ENCODE measurements around the gene TNFSF4.

DNA sequence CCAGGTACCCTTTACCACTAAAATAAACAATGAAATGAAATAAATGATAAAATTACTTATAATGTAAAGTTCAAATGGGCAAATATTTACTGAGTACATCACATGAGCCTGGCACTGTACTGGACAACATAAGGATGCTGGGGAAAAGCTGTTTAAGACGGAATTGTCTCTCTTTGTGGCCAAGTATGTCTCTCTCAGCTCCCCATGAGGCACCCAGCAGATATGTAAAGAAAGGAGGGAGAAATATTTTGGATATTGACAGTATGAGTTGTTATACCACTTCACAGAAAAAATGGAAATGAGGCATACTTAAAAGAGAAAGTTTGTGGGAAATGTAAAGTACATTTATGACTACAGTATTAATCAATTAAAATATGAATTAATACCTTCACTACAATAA is 1.0 kb upstream of the TNFSF4 start:
- TF ChIP-seq POLR2A (IDR thresholded peaks at IDR 0.05; ENCODE audit: low read length) (no peak), GATA1 (IDR thresholded peaks at IDR 0.05; ENCODE audit: low read depth, low read length) (no peak)
